Activated T-helper 17 cell treated with anti-CD3 and anti-CD28 coated beads, Interleukin-2, amount 50 U/mL, for 72 hours (primary cell): ENCODE results near the gene LRRK2. TPM values are rescaled to one million over a fixed set of nuclear protein-coding genes. Genes with fewer than 3 reads are reported as not detected.

Experiments
- ATAC-seq: fragments of 150-1000 bp; cut with Tn5 transposase; replicated peaks from 2 replicates; pipeline ENCODE4 v1.10.0; 2021; ENCODE audit warnings: mild to moderate bottlenecking, moderate library complexity
- H3K27ac Mint-ChIP-seq: one replicate; pipeline ENCODE4 v1.8.0; 2022; ENCODE audit warnings: mixed read lengths
- H3K27me3 Mint-ChIP-seq: one replicate; pipeline ENCODE4 v1.8.0; 2022; ENCODE audit warnings: mixed read lengths
- H3K36me3 Mint-ChIP-seq: one replicate; pipeline ENCODE4 v1.8.0; 2022; ENCODE audit warnings: low read depth, mild to moderate bottlenecking, mixed read lengths
- H3K4me1 Mint-ChIP-seq: one replicate; pipeline ENCODE4 v1.8.0; 2022; ENCODE audit warnings: mixed read lengths
- H3K4me3 Mint-ChIP-seq: one replicate; pipeline ENCODE4 v1.8.0; 2022; ENCODE audit warnings: mild to moderate bottlenecking, mixed read lengths
- H3K9me3 Mint-ChIP-seq: one replicate; pipeline ENCODE4 v1.8.0; 2022; ENCODE audit warnings: mixed read lengths
- total RNA-seq, 2 donors: library from RNA; stranded (reverse); gene quantifications; one replicate each; pipeline ENCODE4 v1.2.3, GENCODE V29; 2022

LRRK2 gene
- total RNA-seq: under 1 TPM; 0.04 to 0.26 TPM

GRCh38 chr12:40224439-40225291 lies at the start of gene LRRK2:
Gene LRRK2 (plus strand): TSS chr12:40224997. CDS start chr12:40225132, 135 bp downstream.
- H3K27me3 Mint-ChIP-seq: peaks cover 6% of the 10 kb centered on the region
- H3K4me1 Mint-ChIP-seq: peaks cover 7% of the 10 kb centered on the region
- no peaks in the 10 kb centered on the region for H3K9me3 Mint-ChIP-seq
- no peaks in the 10 kb centered on the region for H3K36me3 Mint-ChIP-seq
- H3K4me3 Mint-ChIP-seq: peak within 1 kb of the TSS; percentile 72
- no peak within 1 kb of the TSS for H3K27ac Mint-ChIP-seq
- peak; percentile 81 for ATAC-seq

GRCh38 chr12:40175045-40175444 lies 49.8 kb upstream of the LRRK2 start:
- no peaks in the 10 kb centered on the region for H3K27me3 Mint-ChIP-seq
- H3K4me3 Mint-ChIP-seq: no peak overlapping the region
- ATAC-seq: peak; percentile 65
- H3K27ac Mint-ChIP-seq: no peak overlapping the region
- H3K9me3 Mint-ChIP-seq: no peaks in the 10 kb centered on the region
- H3K36me3 Mint-ChIP-seq: no peaks in the 10 kb centered on the region
- H3K4me1 Mint-ChIP-seq: no peaks in the 10 kb centered on the region

GRCh38 chr12:40175489-40175888 lies 49.3 kb upstream of the LRRK2 start:
- no peak overlapping the region for H3K27ac Mint-ChIP-seq
- no peaks in the 10 kb centered on the region for H3K27me3 Mint-ChIP-seq
- no peak for ATAC-seq
- H3K4me1 Mint-ChIP-seq: no peaks in the 10 kb centered on the region
- H3K36me3 Mint-ChIP-seq: no peaks in the 10 kb centered on the region
- H3K4me3 Mint-ChIP-seq: no peak overlapping the region
- H3K9me3 Mint-ChIP-seq: no peaks in the 10 kb centered on the region

- no peak overlapping the region for H3K4me3 Mint-ChIP-seq
- H3K36me3 Mint-ChIP-seq: no peaks in the 10 kb centered on the region
- H3K27ac Mint-ChIP-seq: no peak overlapping the region
- H3K9me3 Mint-ChIP-seq: no peaks in the 10 kb centered on the region
- peaks cover 9% of the 10 kb centered on the region for H3K4me1 Mint-ChIP-seq
- ATAC-seq: no peak
- no peaks in the 10 kb centered on the region for H3K27me3 Mint-ChIP-seq
Observed at GRCh38 chr12:40178701-40179100, 46.1 kb upstream of the LRRK2 start.

GRCh38 chr12:40181490-40181889 lies 43.3 kb upstream of the LRRK2 start:
- no peaks in the 10 kb centered on the region for H3K27me3 Mint-ChIP-seq
- no peak for ATAC-seq
- H3K4me1 Mint-ChIP-seq: peaks cover 9% of the 10 kb centered on the region
- H3K27ac Mint-ChIP-seq: no peak overlapping the region
- H3K4me3 Mint-ChIP-seq: no peak overlapping the region
- no peaks in the 10 kb centered on the region for H3K9me3 Mint-ChIP-seq
- H3K36me3 Mint-ChIP-seq: no peaks in the 10 kb centered on the region

- no peak overlapping the region for H3K27ac Mint-ChIP-seq
Observed at GRCh38 chr12:40183715-40184114, 41.1 kb upstream of the LRRK2 start.

GRCh38 chr12:40184493-40185302 lies 40.1 kb upstream of the LRRK2 start:
- ATAC-seq: no peak
- Mint-ChIP-seq H3K27me3 (no peaks in the 10 kb centered on the region), H3K27ac (no peak overlapping the region), H3K4me1 (peaks cover 9% of the 10 kb centered on the region), H3K4me3 (no peak overlapping the region), H3K36me3 (no peaks in the 10 kb centered on the region), H3K9me3 (no peaks in the 10 kb centered on the region)

More at GRCh38 chr12:40183715-40184114, 41.1 kb upstream of the LRRK2 start:
- Mint-ChIP-seq H3K36me3 (no peaks in the 10 kb centered on the region), H3K4me1 (peaks cover 9% of the 10 kb centered on the region), H3K9me3 (no peaks in the 10 kb centered on the region), H3K4me3 (no peak overlapping the region), H3K27me3 (no peaks in the 10 kb centered on the region)
- no peak for ATAC-seq

GRCh38 chr12:40185303-40185693 lies 39.5 kb upstream of the LRRK2 start:
- no peak overlapping the region for H3K27ac Mint-ChIP-seq
- no peaks in the 10 kb centered on the region for H3K36me3 Mint-ChIP-seq
- ATAC-seq: no peak
- H3K27me3 Mint-ChIP-seq: no peaks in the 10 kb centered on the region
- peaks cover 9% of the 10 kb centered on the region for H3K4me1 Mint-ChIP-seq
- H3K9me3 Mint-ChIP-seq: no peaks in the 10 kb centered on the region
- no peak overlapping the region for H3K4me3 Mint-ChIP-seq

- no peak for ATAC-seq
- Mint-ChIP-seq H3K27me3 (no peaks in the 10 kb centered on the region), H3K27ac (no peak overlapping the region), H3K4me1 (peaks cover 11% of the 10 kb centered on the region), H3K4me3 (no peak overlapping the region), H3K36me3 (no peaks in the 10 kb centered on the region), H3K9me3 (no peaks in the 10 kb centered on the region)
Observed at GRCh38 chr12:40188558-40189320, 36.1 kb upstream of the LRRK2 start.

GRCh38 chr12:40192704-40193255 lies 32.0 kb upstream of the LRRK2 start:
- peak overlapping the region; percentile 61 for H3K4me3 Mint-ChIP-seq
- H3K27ac Mint-ChIP-seq: peak overlapping the region; percentile 71
- no peaks in the 10 kb centered on the region for H3K27me3 Mint-ChIP-seq
- peaks cover 11% of the 10 kb centered on the region for H3K4me1 Mint-ChIP-seq
- no peaks in the 10 kb centered on the region for H3K36me3 Mint-ChIP-seq
- ATAC-seq: peak; percentile 100
- no peaks in the 10 kb centered on the region for H3K9me3 Mint-ChIP-seq

GRCh38 chr12:40194846-40195245 lies 30.0 kb upstream of the LRRK2 start:
- no peaks in the 10 kb centered on the region for H3K36me3 Mint-ChIP-seq

GRCh38 chr12:40197590-40197989 lies 27.2 kb upstream of the LRRK2 start:
- Mint-ChIP-seq H3K9me3 (no peaks in the 10 kb centered on the region), H3K27me3 (no peaks in the 10 kb centered on the region), H3K4me1 (peaks cover 7% of the 10 kb centered on the region), H3K27ac (no peak overlapping the region), H3K4me3 (no peak overlapping the region), H3K36me3 (no peaks in the 10 kb centered on the region)
- no peak for ATAC-seq

More at GRCh38 chr12:40194846-40195245, 30.0 kb upstream of the LRRK2 start:
- Mint-ChIP-seq H3K27me3 (no peaks in the 10 kb centered on the region), H3K4me3 (no peak overlapping the region), H3K9me3 (no peaks in the 10 kb centered on the region), H3K4me1 (peaks cover 11% of the 10 kb centered on the region), H3K27ac (no peak overlapping the region)
- ATAC-seq: no peak

GRCh38 chr12:40198601-40199000 lies 26.2 kb upstream of the LRRK2 start:
- Mint-ChIP-seq H3K4me1 (no peaks in the 10 kb centered on the region), H3K36me3 (no peaks in the 10 kb centered on the region), H3K27me3 (no peaks in the 10 kb centered on the region), H3K9me3 (no peaks in the 10 kb centered on the region), H3K27ac (no peak overlapping the region), H3K4me3 (no peak overlapping the region)
- ATAC-seq: no peak
